Measurements from ENCODE around the gene TMEM238.

DNA sequence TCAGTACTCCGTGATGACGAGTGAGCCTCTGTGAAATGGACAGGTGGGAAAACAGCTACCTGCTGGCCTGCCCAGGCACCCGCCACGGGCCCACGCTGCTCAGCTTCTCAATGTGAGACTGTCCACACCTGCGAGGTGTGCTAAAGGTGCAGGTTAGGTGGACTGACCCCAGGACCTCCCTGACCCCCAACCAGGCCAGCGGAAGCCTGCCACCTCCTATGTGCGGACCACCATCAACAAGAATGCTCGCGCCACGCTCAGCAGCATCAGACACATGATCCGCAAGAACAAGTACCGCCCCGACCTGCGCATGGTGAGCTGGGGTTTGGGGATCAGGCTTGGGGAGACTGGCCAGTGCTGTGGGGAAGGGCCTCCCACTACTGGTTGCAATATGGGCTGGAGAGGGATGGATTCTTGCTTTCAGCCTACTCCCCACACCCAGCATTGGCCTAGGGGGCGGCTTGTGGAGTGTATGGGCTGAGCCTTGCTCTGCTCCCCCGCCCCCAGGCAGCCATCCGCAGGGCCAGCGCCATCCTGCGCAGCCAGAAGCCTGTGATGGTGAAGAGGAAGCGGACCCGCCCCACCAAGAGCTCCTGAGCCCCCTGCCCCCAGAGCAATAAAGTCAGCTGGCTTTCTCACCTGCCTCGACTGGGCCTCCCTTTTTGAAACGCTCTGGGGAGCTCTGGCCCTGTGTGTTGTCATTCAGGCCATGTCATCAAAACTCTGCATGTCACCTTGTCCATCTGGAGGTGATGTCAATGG, 3.8 kb upstream of the TMEM238 start:
- TF ChIP-seq, protein P1, sequence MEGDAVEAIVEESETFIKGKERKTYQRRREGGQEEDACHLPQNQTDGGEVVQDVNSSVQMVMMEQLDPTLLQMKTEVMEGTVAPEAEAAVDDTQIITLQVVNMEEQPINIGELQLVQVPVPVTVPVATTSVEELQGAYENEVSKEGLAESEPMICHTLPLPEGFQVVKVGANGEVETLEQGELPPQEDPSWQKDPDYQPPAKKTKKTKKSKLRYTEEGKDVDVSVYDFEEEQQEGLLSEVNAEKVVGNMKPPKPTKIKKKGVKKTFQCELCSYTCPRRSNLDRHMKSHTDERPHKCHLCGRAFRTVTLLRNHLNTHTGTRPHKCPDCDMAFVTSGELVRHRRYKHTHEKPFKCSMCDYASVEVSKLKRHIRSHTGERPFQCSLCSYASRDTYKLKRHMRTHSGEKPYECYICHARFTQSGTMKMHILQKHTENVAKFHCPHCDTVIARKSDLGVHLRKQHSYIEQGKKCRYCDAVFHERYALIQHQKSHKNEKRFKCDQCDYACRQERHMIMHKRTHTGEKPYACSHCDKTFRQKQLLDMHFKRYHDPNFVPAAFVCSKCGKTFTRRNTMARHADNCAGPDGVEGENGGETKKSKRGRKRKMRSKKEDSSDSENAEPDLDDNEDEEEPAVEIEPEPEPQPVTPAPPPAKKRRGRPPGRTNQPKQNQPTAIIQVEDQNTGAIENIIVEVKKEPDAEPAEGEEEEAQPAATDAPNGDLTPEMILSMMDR (IDR thresholded peaks at IDR 0.05; ENCODE audit: insufficient read depth, low read length): no peak
- TF ChIP-seq POLR2AphosphoS5 (IDR thresholded peaks at IDR 0.05; ENCODE audit: low read depth) (no peak), SPI1 (IDR thresholded peaks at IDR 0.05; ENCODE audit: borderline replicate concordance, low read depth) (no peak)
